Ascending aorta (tissue), 2 donors: Measurements from ENCODE around the gene CLMP. TPM values are rescaled to one million over a fixed set of nuclear protein-coding genes. Genes with fewer than 3 reads are reported as not detected.

Experiments used
- DNase-seq, 2 donors: peaks; one replicate each; pipeline ENCODE4 v3.0.0-alpha.2; 2019; ENCODE audit warnings: low spot score in 2 of 2
- H3K27ac ChIP-seq, 2 donors: fragments of 200-600 bp; sonication (generic); one replicate each; pipeline ENCODE4 v1.5.1; 2016 to 2017; ENCODE audit warnings: mild to moderate bottlenecking in 1 of 2
- H3K27me3 ChIP-seq: fragments of 200-600 bp; sonication (generic); one replicate; pipeline ENCODE4 v1.5.1; 2017
- H3K36me3 ChIP-seq, 2 donors: fragments of 200-600 bp; sonication (generic); one replicate each; pipeline ENCODE4 v1.5.1; 2016
- H3K4me1 ChIP-seq, 2 donors: fragments of 200-600 bp; sonication (generic); one replicate each; pipeline ENCODE4 v1.5.1; 2016 to 2017; ENCODE audit warnings: mild to moderate bottlenecking in 1 of 2
- H3K4me3 ChIP-seq, 2 donors: fragments of 200-600 bp; sonication (generic); one replicate each; pipeline ENCODE4 v1.5.1; 2016 to 2017; ENCODE audit warnings: mild to moderate bottlenecking in 1 of 2
- H3K9me3 ChIP-seq, 2 donors: fragments of 200-600 bp; sonication (generic); one replicate each; pipeline ENCODE4 v1.5.1; 2016
- CTCF ChIP-seq, 3 experiments: fragments of 200-600 bp in 2 of 3; fragments of 450-650 bp in 1 of 3; sonication (generic) in 2 of 3; IDR thresholded peaks; one replicate each; pipeline ENCODE4 v1.5.1; 2016 to 2019; ENCODE audit warnings: antibody characterized with exemption in 3 of 3, mild to moderate bottlenecking in 1 of 3, moderate library complexity in 1 of 3
- intact Hi-C: fragments of 100-400 bp; cut with DNase I; formaldehyde crosslinking; loops from one replicate; pipeline ENCODE4 v1.15.1; 2023
- total RNA-seq: library from RNA; depleted of rRNA; stranded (reverse); fragments of >200 nt; gene quantifications from one replicate; pipeline ENCODE4 v1.1.0, GENCODE V29; 2016

CLMP gene
- total RNA-seq, 1 donor from 2014 or later: 70.6 TPM

- TF ChIP-seq CTCF (IDR thresholded peaks at IDR 0.05): no peak
- intact Hi-C loops: no loop called here
- H3K27ac ChIP-seq: no peak overlapping the region
- H3K36me3 ChIP-seq: no peaks in the 10 kb centered on the region
- no peaks in the 10 kb centered on the region for H3K27me3 ChIP-seq
- H3K4me1 ChIP-seq: peaks cover 0 to 3% of the 10 kb centered on the region in 2 donors
- DNase-seq: no peak
- no peaks in the 10 kb centered on the region for H3K9me3 ChIP-seq
- no peak overlapping the region for H3K4me3 ChIP-seq
Measured at GRCh38 chr11:123233280-123233974, 38.4 kb upstream of the CLMP start.

DNA sequence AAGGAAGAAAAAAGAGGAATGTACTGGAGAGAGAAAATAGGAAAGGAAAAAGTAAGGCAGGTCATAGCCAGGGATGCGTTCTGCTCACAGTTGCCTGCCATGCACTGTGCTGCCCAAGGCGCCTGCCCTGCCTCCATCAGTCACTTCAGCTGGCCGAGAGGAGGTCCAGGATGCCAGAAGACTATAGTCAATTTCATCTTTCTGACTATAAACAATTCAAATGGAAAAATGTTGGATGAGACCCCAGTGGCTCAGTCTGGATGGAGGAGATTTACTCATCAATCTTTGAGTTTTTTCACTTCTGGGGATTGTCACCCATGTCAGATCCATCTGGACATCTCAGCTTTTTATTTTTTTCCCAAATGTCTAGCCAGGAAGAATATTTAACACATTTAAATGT, 36.7 kb upstream of the CLMP start:
- Histone ChIP-seq H3K4me3 (no peak overlapping the region), H3K4me1 (peaks cover 0 to 3% of the 10 kb centered on the region in 2 donors), H3K36me3 (no peaks in the 10 kb centered on the region), H3K9me3 (no peaks in the 10 kb centered on the region), H3K27me3 (no peaks in the 10 kb centered on the region), H3K27ac (no peak overlapping the region)
- TF ChIP-seq CTCF (IDR thresholded peaks at IDR 0.05): no peak
- DNase-seq: no peak
- intact Hi-C loops: no loop called here

DNA sequence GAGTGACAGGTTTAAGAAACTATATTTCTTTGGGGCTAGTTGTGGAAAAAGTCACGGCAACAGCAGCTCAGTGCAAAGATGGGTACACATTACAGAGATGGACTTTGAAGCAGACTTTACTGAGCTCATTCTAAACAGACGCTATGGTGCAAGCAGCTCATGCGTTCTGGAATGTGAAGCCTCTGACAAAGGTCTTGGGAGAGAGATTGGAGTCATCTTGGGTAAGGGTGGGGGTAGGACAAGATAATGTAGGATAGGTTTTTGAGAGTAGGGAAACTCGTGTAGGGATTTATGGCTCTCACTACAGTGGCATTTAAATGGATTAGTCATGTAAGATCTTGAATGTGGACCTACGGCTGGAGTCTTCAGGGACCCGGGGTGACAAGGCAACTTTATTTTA, 36.2 kb upstream of the CLMP start:
- DNase-seq: no peak
- intact Hi-C loops: no loop called here
- Histone ChIP-seq H3K4me3 (no peak overlapping the region), H3K27me3 (no peaks in the 10 kb centered on the region), H3K36me3 (no peaks in the 10 kb centered on the region), H3K27ac (no peak overlapping the region), H3K4me1 (peaks cover 0 to 3% of the 10 kb centered on the region in 2 donors), H3K9me3 (no peaks in the 10 kb centered on the region)
- no peak for TF ChIP-seq CTCF (IDR thresholded peaks at IDR 0.05)

DNA sequence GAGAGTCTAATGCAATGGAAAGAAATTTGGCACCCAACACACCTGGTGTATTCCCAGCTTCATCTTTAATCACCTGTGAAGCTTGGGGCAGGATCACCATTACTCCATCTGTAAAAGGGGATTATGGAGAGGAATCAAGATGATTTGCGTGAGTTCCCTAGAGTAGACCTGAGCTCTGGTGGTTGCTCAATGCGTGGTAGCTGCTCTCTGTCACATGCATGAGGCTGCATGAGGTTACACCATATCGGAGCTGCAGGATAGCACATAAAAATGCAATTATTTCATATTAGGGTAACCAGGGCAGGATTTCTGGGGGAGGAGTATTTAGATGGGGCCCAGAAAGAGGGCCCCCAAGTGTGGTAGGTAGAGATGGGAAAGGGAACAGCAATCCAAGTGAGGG, 35.3 kb upstream of the CLMP start:
- Histone ChIP-seq H3K4me3 (no peak overlapping the region), H3K9me3 (no peaks in the 10 kb centered on the region), H3K27me3 (no peaks in the 10 kb centered on the region), H3K36me3 (no peaks in the 10 kb centered on the region), H3K4me1 (peaks cover 0 to 3% of the 10 kb centered on the region in 2 donors), H3K27ac (no peak overlapping the region)
- DNase-seq: no peak
- TF ChIP-seq CTCF (IDR thresholded peaks at IDR 0.05): no peak
- intact Hi-C loops: no loop called here

DNA sequence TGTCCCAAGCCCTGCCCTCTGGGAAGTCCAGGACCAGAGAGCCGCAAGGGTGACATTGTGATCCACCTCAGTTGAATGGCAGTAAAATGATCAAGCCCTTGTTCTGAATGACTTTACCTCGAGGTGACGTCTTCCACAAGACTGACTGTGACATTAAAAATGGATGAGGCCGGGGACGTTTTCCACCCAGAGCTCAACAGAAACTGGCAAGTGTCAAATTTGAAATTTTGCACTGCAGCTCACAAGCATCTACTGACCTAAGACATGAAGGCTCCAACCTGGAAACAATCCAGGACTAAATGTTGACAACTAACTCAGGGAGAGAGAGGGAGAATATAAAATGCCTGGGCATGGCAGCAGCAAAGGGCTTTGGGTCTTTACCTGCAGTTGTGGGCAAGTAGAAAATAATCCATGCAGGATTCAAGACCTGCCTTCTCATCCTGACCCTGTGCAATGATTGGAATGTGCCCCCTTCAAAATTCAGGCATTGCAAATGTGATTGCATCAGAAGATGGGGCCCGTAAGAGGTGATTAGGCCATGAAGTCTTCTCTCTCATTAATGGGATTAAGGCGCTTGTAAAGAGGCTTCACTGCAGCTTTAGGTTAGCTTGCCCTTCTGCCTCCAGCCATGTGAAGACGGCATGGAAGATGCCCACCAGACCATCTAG, 33.6 kb upstream of the CLMP start:
- H3K4me1 ChIP-seq: peaks cover 0 to 3% of the 10 kb centered on the region in 2 donors
- DNase-seq: no peak
- no peak overlapping the region for H3K27ac ChIP-seq
- no peak overlapping the region for H3K4me3 ChIP-seq
- H3K27me3 ChIP-seq: no peaks in the 10 kb centered on the region
- no peaks in the 10 kb centered on the region for H3K36me3 ChIP-seq
- no peaks in the 10 kb centered on the region for H3K9me3 ChIP-seq
- no peak for TF ChIP-seq CTCF (IDR thresholded peaks at IDR 0.05)
- intact Hi-C loops: no loop called here
